Caki2 (cell line): ENCODE measurements around the gene GMDS. TPM values are rescaled to one million over a fixed set of nuclear protein-coding genes. Genes with fewer than 3 reads are reported as not detected.

ENCODE experiments used
- DNase-seq: peaks from one replicate; pipeline ENCODE4 v3.0.0-alpha.2; 2015; ENCODE audit warnings: low read depth
- in situ Hi-C: cut with HindIII; loops from 2 replicates; pipeline ENCODE4 v1.10.0; 2016; ENCODE audit warnings: low sequenced_read_pairs, low pct_unique_long_range_greater_than_20kb, mixed read lengths
- total RNA-seq: library from RNA; depleted of rRNA; stranded (reverse); fragments of >200 nt; shearing (Covaris generic); gene quantifications from 2 replicates; pipeline ENCODE4 v1.2.3, GENCODE V29; 2014; ENCODE audit warnings: low replicate concordance

The GMDS gene
- total RNA-seq, 1 experiment from 2014 or later = 10.9 TPM

DNA sequence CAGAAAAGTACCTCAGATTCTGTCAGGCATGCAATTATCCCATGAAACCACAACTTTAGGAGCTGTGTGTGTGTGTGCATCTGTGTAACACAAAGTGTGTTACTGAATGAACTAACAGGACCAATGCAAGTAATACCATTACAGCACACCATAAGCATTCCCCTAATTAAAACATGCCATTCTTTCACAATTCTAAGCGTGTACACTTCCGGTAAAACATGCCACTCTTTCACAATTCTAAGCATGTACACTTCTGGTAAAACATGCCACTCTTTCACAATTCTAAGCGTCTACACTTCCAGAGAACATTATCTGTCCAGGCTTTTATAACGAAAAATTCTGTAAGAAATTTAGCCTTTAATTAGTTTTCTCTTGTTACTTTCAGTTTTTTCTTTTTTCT, 238.2 kb downstream of the GMDS start:
- in situ Hi-C loops = no loop called here
- DNase-seq = no peak

DNA sequence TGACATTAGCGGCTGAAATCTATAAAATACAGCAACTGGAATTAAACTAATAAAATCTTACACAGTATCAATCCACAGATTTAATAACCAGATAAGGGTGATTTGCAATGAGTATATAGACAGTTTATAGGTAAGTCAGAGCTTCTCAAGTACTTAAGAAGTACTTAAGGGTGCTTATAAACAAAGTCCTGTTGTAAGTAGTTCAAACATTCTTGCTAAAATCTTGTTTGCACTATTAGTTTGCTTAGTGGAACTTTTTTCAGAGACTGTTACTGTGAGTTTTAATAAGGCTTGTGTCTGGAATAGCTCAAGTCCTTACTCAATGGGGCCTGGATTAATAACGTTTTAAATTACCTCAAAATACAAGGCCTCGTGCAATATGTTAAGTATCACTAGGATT, 240.5 kb downstream of the GMDS start:
- in situ Hi-C loops = no loop called here
- DNase-seq = no peak

DNA sequence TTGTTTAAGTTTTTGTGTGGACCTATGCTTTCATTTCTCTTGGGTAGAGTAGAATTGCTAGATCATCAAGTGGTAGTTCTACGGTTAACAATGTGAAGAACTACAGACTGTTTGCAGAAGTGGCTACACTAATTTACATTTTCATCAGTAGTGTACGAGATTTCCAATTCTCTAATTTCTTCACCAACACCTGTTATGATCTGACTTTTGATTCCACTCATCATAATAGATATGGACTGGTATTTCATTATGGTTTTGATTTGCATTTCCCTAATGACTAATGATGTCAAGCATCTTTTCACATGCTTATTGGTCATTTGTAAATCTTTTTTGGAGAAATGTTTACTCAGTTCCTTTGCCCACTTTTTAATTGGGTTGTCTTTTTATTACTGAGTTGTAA, 244.4 kb downstream of the GMDS start:
- no peak for DNase-seq
- in situ Hi-C loops = no loop called here

DNA sequence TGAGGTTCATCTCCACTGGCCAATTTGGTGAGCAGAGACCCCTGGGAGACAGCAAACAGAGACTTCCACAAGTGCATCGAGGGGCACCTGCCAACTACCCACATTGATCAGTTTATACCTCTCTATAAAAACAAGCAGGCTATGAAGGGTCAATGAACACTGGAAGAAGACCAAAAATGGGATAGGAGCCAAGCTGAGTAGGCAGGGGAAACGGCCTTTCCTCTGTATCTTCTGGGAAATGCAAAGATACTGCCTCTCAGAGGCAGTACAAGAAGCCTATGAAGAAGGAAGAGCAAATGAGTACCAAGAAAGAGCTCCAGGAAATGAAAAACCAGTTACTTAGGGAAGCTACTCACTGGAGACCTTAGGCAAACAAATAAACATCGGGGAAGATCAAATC, 247.7 kb downstream of the GMDS start:
- DNase-seq = no peak
- in situ Hi-C loops = no loop called here

DNA sequence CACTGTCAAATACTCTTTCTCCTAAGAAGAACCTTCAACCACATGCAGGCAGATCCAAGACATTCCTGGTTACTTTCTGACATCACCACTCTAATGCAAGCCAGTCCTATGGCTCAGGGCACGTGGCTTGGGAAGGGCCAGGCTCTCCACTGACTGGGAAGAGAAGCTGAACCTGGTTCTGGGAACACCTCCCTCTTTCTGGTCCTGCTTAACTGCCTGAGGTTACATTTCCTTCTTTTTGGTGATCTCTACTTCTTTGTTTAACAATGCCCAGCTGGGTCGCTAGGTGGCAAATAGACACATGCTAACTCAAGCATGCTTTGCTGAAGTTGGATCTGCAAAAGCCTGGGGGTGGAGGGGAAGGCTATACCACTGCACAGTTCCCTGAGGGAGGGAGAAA, 249.8 kb downstream of the GMDS start:
- in situ Hi-C loops = no loop called here
- no peak for DNase-seq

DNA sequence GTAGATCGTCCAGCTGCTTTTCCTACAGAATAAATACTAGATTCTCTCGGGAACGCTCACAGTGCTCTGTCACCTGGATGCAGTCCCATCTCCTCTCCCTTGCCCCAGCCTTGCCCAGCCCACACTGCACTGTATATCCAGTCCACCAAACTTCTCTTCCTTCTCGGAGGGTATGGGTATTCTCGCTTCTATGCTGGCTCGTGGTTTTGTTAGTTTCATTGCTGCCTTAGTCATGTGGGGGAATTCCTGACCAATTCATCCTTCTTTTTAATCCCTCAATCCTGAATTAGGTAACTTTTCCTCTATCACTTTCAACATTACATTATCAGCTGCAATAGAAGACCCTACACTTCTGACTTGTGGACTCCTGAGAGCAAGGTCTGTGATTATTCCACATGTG, 252.4 kb downstream of the GMDS start:
- no peak for DNase-seq
- in situ Hi-C loops = no loop called here

DNA sequence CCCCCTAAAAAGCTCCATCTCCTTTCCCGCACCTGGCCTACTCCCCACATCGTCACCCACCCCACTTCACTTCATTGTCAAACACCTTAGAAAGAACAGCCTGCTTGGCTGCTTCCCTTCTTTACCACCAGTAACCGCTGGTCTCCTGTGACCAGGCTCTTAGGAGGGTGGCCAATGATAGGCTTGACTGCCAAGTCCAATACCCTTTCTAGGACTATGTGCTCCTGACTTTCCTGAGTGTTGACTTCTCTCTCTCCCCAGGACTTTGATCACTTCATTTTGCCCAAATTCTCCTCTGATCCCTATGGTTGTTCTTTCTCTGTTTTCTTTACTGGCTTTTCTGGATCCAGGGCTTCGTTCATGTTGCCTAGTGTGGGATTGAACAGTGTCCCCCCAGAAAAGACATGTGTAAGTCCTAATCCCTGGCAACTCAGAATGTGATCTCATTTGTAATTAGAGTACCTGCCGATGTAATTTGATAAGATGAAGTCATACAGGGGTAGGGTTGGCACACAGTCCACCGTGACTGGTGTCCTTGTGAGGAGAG, 254.0 kb downstream of the GMDS start:
- no peak for DNase-seq
- in situ Hi-C loops = no loop called here

DNA sequence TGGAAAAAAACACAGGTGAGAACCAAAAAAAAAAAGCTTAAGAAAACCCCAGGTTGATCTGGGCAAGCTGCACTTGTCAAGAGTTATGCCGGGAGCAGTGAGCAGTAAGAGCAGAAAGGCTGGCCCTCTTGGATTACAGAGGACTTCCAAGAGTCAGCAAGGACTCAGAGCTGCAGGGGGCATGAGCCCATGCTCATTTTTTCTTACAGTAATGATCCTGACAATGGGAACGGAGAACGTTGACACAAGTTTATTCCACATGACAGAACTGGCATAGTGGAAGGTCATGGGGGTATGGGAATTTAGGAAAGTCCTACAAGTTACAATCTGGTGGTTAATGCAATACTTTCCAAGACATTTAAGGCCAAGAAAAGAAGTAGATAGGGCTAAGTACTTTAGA, 256.6 kb downstream of the GMDS start:
- in situ Hi-C loops = no loop called here
- no peak for DNase-seq

DNA sequence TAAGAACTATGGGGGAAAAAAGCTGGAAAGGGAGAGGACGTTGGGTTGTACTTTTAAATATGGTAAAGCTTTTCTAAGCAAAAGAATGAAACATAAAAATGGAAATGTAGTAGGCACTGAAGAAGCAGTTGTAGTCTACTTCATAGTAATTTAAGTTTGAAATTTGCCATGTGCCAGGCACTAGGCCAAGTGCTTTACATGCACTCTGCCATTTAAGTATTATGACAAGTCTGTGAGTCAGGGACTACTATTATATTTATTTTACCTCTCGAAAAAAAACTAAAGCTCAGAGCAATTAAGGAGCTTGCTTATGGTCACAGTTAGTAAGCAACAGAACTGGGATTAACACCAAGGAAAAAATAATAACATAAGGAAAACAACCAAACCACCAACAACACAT, 257.8 kb downstream of the GMDS start:
- in situ Hi-C loops = no loop called here
- peak; percentile 23 for DNase-seq

DNA sequence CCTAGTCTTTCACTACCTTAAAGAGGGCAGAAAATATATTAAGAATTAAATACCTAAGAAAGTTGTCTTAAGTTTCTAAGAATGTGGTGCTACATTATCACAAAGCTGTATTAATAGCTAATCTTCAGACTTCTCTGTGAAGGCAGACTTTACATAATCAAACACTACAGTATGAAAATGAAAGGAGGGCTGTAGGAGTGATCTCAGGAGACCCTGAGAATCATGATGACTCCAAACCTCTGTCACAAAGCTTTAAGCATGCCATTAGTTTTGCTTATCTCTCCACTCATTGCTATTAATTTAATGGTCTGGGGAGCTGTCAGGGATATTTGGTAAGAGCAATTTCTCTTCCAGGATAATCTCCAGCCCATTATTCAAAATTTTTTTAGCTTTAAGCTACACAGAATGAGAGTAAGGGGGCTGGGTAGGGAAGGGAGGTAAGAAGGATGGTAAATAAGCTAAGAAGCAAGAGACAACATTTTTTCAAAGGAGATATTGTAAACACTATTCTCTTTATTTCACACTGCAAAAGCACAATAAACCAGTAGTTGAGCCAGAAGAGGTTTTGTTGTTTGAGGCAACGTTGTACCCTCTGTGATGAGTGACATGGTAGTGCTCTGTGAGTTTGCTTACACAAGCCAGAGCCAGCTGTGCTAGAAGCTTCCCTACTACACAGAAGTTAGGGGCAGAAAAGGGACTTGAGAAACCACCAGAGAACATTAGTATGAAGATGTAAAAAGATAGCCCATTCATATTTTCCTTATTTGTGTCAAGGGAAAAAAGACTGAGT, 258.8 kb downstream of the GMDS start:
- in situ Hi-C loops = no loop called here
- no peak for DNase-seq

DNA sequence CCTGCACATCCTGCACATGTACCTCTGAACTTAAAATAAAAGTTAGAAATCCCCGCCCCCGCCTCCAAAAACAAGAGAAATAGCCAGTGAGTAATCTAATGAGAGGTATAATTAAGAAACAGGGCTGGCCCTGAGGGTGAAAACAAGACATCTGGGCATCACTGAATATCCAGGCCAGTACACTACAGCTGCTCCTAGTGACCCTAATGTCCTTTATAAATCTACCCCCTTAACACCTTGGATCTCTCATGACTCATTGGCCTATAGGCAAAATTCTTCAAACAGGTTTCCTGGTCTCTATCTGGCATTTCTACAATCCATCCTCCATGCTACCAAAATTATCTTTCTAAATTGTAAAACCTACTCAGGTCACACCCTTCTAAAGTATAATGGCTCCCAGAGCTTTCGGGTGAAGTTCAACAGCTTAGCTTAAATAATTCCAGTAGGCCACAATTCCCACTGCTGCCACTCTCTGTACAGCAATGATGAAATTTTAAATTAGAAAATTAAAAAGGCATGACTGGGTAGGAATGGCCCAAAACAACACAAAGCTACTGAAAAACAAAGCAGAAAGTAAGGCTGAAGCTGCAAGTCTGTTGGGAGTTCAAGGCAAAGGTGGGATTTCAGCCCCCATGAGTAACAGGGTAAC, 260.9 kb downstream of the GMDS start:
- no peak for DNase-seq

DNA sequence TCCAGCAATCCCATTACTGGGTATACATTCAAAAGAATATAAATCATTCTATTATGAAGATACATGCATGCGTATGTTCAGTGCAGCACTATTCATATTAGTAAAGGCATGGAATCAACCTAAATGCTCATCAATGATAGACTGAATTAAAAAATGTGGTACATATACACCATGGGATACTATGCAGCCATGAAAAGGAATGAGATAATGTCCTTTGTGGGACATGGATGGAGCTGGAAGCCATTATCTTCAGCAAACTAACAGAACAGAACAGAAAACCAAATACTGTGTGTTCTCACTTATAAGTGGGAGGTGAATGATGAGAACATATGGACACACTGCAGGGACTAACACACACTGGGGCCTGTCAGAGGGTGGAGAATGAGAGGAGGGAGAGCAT, 261.6 kb downstream of the GMDS start:
- in situ Hi-C loops = no loop called here
- DNase-seq = no peak

More for the DNA sequence above, 260.9 kb downstream of the GMDS start:
- in situ Hi-C loops = no loop called here

DNA sequence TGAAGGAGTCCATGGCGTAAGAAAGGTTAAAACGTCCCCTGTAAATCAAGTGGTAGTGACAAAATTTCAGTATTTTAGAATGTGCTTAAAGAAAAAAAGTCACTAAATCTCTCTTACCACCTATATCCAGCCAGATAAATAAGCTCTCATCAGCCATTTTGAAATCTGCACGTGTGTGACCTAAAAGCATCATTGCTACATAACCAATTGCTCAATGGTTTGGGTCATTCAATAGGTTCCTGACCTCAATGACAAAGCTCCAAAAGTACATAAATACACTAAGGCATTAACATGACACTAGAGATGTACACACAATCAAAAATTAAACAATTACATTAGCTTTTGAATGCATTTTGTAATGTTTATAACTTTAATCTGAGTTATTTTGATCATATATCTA, 272.4 kb downstream of the GMDS start:
- in situ Hi-C loops = no loop called here
- no peak for DNase-seq

DNA sequence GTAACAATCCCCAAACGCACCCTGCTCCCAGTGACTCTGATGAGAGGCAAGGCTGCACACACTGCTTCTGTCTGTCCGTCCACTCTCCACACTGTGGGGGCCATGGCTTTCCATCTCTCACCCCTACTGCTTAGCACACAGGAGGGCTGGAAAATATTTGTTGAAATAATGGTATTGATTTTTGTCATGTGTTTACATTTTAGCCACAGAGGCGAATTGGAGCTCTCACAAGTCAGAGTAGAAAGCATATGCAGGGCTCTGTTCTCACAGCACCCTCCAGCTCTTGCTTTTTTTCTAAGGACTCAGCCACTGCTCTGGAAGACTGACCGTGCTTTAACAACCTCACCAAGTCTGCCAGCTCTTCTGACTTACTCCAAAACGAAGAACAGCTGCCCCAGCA, 273.8 kb downstream of the GMDS start:
- DNase-seq = no peak
- in situ Hi-C loops = no loop called here

DNA sequence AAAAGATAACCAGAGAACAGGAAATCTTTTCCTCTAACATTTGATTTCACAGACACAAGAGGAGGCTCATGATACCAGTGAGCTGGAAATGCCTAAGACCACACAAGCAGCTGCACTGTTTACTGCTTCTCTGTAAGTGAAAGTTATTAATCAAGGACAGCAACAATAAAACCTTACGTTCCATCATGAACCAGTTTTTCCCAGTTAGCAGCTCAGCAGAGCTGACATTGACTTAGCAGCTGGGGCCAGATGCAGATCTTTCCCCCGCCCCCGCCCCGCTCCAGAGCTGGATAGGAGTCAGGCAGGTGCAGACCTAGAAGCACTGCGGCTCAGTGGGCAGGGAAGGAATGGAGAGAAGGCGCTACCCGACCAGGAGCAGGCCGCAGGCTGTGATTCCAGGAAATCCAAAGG, 275.2 kb downstream of the GMDS start:
- in situ Hi-C loops = no loop called here
- DNase-seq = no peak

DNA sequence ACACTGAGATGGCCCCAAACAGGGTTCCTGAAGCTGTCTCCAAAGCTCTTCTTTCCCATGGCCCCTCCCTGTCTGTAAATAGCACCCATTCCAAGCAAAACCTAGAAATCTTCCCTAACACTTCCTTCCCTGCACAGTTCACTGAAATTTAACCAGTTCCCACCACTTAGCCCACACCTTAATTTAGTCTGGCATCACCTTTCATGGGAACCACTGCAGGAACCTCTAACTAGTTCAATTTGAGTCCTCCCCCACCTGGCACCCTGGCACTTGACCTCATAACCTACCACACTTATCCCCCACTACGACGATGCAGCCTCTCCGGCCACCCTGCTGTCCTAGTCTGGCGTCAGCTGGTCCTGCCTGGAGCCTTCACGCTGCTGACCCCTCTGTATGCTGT, 278.7 kb downstream of the GMDS start:
- in situ Hi-C loops = no loop called here
- DNase-seq = no peak

DNA sequence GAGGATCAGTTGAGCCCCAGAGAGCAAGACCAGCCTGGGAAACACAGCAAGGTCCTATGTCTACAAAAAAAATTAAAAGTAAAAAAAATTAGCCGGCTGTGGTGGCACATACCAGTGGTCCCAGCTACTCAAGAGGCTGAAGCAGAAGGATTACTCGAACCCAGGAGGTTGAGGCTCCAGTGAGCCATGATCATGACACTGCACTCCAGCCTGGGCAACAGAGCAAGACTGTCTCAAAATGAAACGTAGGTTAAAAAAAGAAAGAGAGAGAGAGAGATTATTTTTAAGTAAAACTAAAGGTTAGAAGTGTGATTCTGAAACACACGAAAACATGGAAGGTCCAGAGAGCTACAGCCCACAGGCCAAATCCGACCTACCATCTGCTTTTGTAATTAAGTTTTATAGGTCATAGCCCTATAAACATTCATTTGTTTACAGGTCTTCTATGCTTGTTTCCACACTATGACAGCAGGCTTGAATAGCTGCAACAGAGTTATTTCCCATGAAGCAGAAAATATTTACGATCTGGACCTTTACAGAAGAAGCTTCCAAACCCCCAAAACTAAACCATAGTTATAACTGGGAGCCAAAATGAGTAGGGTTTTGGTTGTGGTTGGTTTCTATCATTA, 279.7 kb downstream of the GMDS start:
- in situ Hi-C loops = no loop called here
- no peak for DNase-seq

DNA sequence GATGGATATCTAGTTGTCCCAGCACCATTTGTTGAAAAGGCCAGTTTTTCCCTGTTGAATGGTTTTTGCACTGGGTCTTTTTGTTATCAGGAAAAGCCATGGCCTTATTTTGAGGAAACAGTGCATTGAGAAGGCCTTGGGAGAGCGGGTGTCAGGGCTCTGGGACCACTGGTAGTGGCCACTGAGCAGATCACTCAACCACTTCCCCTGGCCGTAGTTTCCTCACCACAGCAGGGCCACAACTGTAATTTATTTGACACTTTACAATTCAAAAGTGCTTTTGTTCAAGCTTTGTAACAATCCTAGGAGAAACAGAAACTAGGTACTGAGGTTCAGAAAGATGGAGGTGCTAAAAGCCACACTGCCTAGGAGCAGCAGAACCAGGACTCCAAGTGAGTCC, 281.8 kb downstream of the GMDS start:
- no peak for DNase-seq
- in situ Hi-C loops = no loop called here

DNA sequence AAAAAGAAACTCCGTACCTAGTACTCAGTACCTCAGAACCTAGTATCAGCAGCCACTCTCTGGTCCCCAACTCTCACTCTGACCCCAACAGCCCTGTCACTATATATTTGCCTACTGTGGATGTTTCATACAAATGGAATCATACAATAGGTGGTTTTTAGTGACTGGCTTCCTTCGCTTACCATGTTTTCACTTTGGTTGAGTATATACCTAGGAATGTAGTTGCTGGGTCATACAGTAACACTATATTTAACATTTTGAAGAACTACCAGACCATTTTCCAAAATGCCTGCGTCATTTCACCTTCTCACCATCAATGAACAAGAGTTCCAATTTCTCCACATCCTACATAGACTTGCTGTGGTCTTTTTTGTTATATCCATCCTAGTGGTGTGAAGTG, 283.2 kb downstream of the GMDS start:
- in situ Hi-C loops = no loop called here
- no peak for DNase-seq
